NCI-H1092 treated with DMSO at 0.1 percent for 48 hours (cell line): ENCODE data around the gene SNAP91.
A peak's percentile ranks its signal among the peaks of the same experiment; 100 is the strongest.

Source experiments
- DNase-seq: peaks from one replicate; lab custom pipeline; 2025; lab: John Stamatoyannopoulos, UW

SNAP91 gene

GRCh38 chr6:83546636-83547035, 162.3 kb downstream of the SNAP91 start:
- no peak for DNase-seq

- DNase-seq, result no peak
Observed at GRCh38 chr6:83539678-83540077, 169.2 kb downstream of the SNAP91 start.

GRCh38 chr6:83536647-83537589, 172.0 kb downstream of the SNAP91 start:
- no peak for DNase-seq

- peak; percentile 5 for DNase-seq
Observed at GRCh38 chr6:83536034-83536646, 172.8 kb downstream of the SNAP91 start.

- no peak for DNase-seq
Observed at GRCh38 chr6:83518816-83519480, 190.0 kb downstream of the SNAP91 start.

GRCh38 chr6:83517500-83517899, 191.4 kb downstream of the SNAP91 start:
- DNase-seq, result no peak

GRCh38 chr6:83514866-83515466, 193.9 kb downstream of the SNAP91 start:
- peak; percentile 27 for DNase-seq

GRCh38 chr6:83514466-83514865, 194.4 kb downstream of the SNAP91 start:
- DNase-seq, result no peak

- DNase-seq, result peak; percentile 21
Observed at GRCh38 chr6:83511901-83512681, 196.8 kb downstream of the SNAP91 start, which contains the start of gene PRSS35. TSS of gene PRSS35 (plus strand) at chr6:83512534. CDS start at chr6:83523442, 10,908 bp downstream.

- DNase-seq, result no peak
Observed at GRCh38 chr6:83511266-83511665, 197.6 kb downstream of the SNAP91 start.

- DNase-seq, result no peak
Observed at GRCh38 chr6:83510791-83511190, 198.1 kb downstream of the SNAP91 start.

- no peak for DNase-seq
Observed at GRCh38 chr6:83509441-83509840, 199.5 kb downstream of the SNAP91 start.

- no peak for DNase-seq
Observed at GRCh38 chr6:83505356-83505755, 203.5 kb downstream of the SNAP91 start.
